ENCODE measurements around the gene ZNF709.
"Not testable (repeated sequence)": the region's sequence is repeated elsewhere in the genome, so short reads cannot be mapped to it uniquely, and the experiment has no call there.

- TF ChIP-seq CTCF, POLR2A (IDR thresholded peaks at IDR 0.05): not testable (repeated sequence)
These were observed 20.5 kb downstream of the ZNF709 start for GRCh38 chr19:12464139-12464538.
